PC-9 (cell line): Measurements from ENCODE around the gene TAF6L.

Source experiments
- CTCF ChIP-seq: fragments of 200-600 bp; sonication (generic); conservative IDR thresholded peaks from 2 replicates; pipeline ENCODE4 v1.6.1; 2017; ENCODE audit warnings: mixed run types, antibody characterized with exemption, mild to moderate bottlenecking, moderate library complexity
- EZH2 ChIP-seq: fragments of 200-600 bp; sonication (generic); IDR thresholded peaks from 2 replicates; pipeline ENCODE4 v1.8.0; 2017; ENCODE audit warnings: antibody characterized with exemption, low read depth

GRCh38 chr11:62805076-62805892 lies 34.1 kb downstream of the TAF6L start, which contains the start of gene NXF1:
- TF ChIP-seq CTCF (no peak), EZH2 (no peak)
